PC-3 (cell line): ENCODE measurements around the gene ZDHHC7.

Experiments used
- EZH2 ChIP-seq: fragments of 300-600 bp; sonication (generic); IDR thresholded peaks from one replicate; pipeline ENCODE4 v1.6.1; 2017; ENCODE audit warnings: antibody characterized with exemption, mild to moderate bottlenecking, low read length; ENCODE audit not compliant: unreplicated experiment
- TF ChIP-seq, protein P1 (sequence below): fragments of 300-600 bp; sonication (generic); conservative IDR thresholded peaks from 2 replicates; pipeline ENCODE4 v1.5.1; 2017; ENCODE audit warnings: antibody characterized with exemption, low read depth, mild to moderate bottlenecking, low read length

GRCh38 chr16:84952335-84953189 is 58.8 kb downstream of the ZDHHC7 start:
- TF ChIP-seq, protein P1, sequence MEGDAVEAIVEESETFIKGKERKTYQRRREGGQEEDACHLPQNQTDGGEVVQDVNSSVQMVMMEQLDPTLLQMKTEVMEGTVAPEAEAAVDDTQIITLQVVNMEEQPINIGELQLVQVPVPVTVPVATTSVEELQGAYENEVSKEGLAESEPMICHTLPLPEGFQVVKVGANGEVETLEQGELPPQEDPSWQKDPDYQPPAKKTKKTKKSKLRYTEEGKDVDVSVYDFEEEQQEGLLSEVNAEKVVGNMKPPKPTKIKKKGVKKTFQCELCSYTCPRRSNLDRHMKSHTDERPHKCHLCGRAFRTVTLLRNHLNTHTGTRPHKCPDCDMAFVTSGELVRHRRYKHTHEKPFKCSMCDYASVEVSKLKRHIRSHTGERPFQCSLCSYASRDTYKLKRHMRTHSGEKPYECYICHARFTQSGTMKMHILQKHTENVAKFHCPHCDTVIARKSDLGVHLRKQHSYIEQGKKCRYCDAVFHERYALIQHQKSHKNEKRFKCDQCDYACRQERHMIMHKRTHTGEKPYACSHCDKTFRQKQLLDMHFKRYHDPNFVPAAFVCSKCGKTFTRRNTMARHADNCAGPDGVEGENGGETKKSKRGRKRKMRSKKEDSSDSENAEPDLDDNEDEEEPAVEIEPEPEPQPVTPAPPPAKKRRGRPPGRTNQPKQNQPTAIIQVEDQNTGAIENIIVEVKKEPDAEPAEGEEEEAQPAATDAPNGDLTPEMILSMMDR: peak; percentile 70
- no peak for TF ChIP-seq EZH2
